ENCODE data around the gene CXCL1. TPM values are rescaled to one million over a fixed set of nuclear protein-coding genes. Genes with fewer than 3 reads are reported as not detected.
A peak's percentile ranks its signal among the peaks of the same experiment; 100 is the strongest.

Gene CXCL1
- total RNA-seq (1 to 10 TPM; 2.4 to 4.6 TPM), polyA plus RNA-seq (1 to 10 TPM in 1 of 2 donors, not detected in 1; 1.6 TPM)
- long read RNA-seq, donor 1, partial matches to known transcripts, result 0 of 1 reads
- long read RNA-seq, donor 1, other reads (novel, unspliced or antisense), result 1 of 1 reads
- long read RNA-seq, donor 2, result 0 reads

- no peaks in the 10 kb centered on the region for H3K4me1 ChIP-seq (ENCODE audit: control insufficient read depth in 1 of 2, insufficient read depth in 2 of 2, low read length in 2 of 2)
- intact Hi-C loops (cut with DNase I), result no loop called here
- ATAC-seq (ENCODE audit: low FRiP score) (peak; percentile 73), DNase-seq (peak; percentile 53 to 76)
- no peak within 1 kb of the TSS for H3K27ac ChIP-seq (ENCODE audit: low read depth in 1 of 2, low read length in 2 of 2)
- WGBS, 2 donors, result 6 to 7% methylated on average over 59 to 61 of the region's 61 CpGs
- peak within 1 kb of the TSS; percentile 8 to 22 for H3K4me3 ChIP-seq (ENCODE audit: low read length in 2 of 2)
- no peaks in the 10 kb centered on the region for H3K9me3 ChIP-seq (ENCODE audit: control insufficient read depth, low read length)
- no peaks in the 10 kb centered on the region for H3K36me3 ChIP-seq (ENCODE audit: control insufficient read depth in 1 of 2, insufficient read depth in 2 of 2, low read length in 1 of 2)
- H3K27me3 ChIP-seq (ENCODE audit: control insufficient read depth in 1 of 2, insufficient read depth in 2 of 2, low read length in 1 of 2), result peaks cover 0 to 2% of the 10 kb centered on the region in 2 donors
Measured at GRCh38 chr4:73869130-73870055, at the start of gene CXCL1. CXCL1 (plus strand) TSS chr4:73869393; CDS start chr4:73869471, 78 bp downstream.

GRCh38 chr4:73821325-73821724, 47.9 kb upstream of the CXCL1 start:
- WGBS, 2 donors, result 83 to 84% methylated on average over 4 of the region's 4 CpGs
- Histone ChIP-seq H3K36me3 (ENCODE audit: control insufficient read depth in 1 of 2, insufficient read depth in 2 of 2, low read length in 1 of 2) (no peaks in the 10 kb centered on the region), H3K27ac (ENCODE audit: low read depth in 1 of 2, low read length in 2 of 2) (no peak overlapping the region), H3K27me3 (ENCODE audit: control insufficient read depth in 1 of 2, insufficient read depth in 2 of 2, low read length in 1 of 2) (no peaks in the 10 kb centered on the region), H3K4me3 (ENCODE audit: low read length in 2 of 2) (no peak overlapping the region), H3K9me3 (ENCODE audit: control insufficient read depth, low read length) (peaks cover 2% of the 10 kb centered on the region), H3K4me1 (ENCODE audit: control insufficient read depth in 1 of 2, insufficient read depth in 2 of 2, low read length in 2 of 2) (no peaks in the 10 kb centered on the region)
- ATAC-seq (ENCODE audit: low FRiP score) (no peak), DNase-seq (no peak)
- intact Hi-C loops (cut with DNase I), result loop anchor here in 1 of 2 donors (2.0 kb wide), 1 partner anchor 15 kb away; the partner anchor contains the start of gene CXCL6

- intact Hi-C loops (cut with DNase I), result no loop called here
- Histone ChIP-seq H3K4me1 (ENCODE audit: control insufficient read depth in 1 of 2, insufficient read depth in 2 of 2, low read length in 2 of 2) (no peaks in the 10 kb centered on the region), H3K4me3 (ENCODE audit: low read length in 2 of 2) (no peak overlapping the region), H3K27me3 (ENCODE audit: control insufficient read depth in 1 of 2, insufficient read depth in 2 of 2, low read length in 1 of 2) (no peaks in the 10 kb centered on the region), H3K27ac (ENCODE audit: low read depth in 1 of 2, low read length in 2 of 2) (no peak overlapping the region), H3K36me3 (ENCODE audit: control insufficient read depth in 1 of 2, insufficient read depth in 2 of 2, low read length in 1 of 2) (no peaks in the 10 kb centered on the region), H3K9me3 (ENCODE audit: control insufficient read depth, low read length) (no peaks in the 10 kb centered on the region)
- DNase-seq (no peak), ATAC-seq (ENCODE audit: low FRiP score) (no peak)
- 63 to 68% methylated on average over 3 of the region's 3 CpGs for WGBS, 2 donors
Measured at GRCh38 chr4:73822389-73822788, 46.8 kb upstream of the CXCL1 start.

GRCh38 chr4:73822812-73823504, 46.2 kb upstream of the CXCL1 start:
- no peak for ATAC-seq (ENCODE audit: low FRiP score)
- Histone ChIP-seq H3K27me3 (ENCODE audit: control insufficient read depth in 1 of 2, insufficient read depth in 2 of 2, low read length in 1 of 2) (no peaks in the 10 kb centered on the region), H3K9me3 (ENCODE audit: control insufficient read depth, low read length) (no peaks in the 10 kb centered on the region), H3K4me3 (ENCODE audit: low read length in 2 of 2) (no peak overlapping the region), H3K27ac (ENCODE audit: low read depth in 1 of 2, low read length in 2 of 2) (no peak overlapping the region), H3K36me3 (ENCODE audit: control insufficient read depth in 1 of 2, insufficient read depth in 2 of 2, low read length in 1 of 2) (no peaks in the 10 kb centered on the region), H3K4me1 (ENCODE audit: control insufficient read depth in 1 of 2, insufficient read depth in 2 of 2, low read length in 2 of 2) (no peaks in the 10 kb centered on the region)
- DNase-seq, result no peak
- intact Hi-C loops (cut with DNase I), result no loop called here

- H3K4me1 ChIP-seq (ENCODE audit: control insufficient read depth in 1 of 2, insufficient read depth in 2 of 2, low read length in 2 of 2), result no peaks in the 10 kb centered on the region
- H3K27me3 ChIP-seq (ENCODE audit: control insufficient read depth in 1 of 2, insufficient read depth in 2 of 2, low read length in 1 of 2), result no peaks in the 10 kb centered on the region
- ATAC-seq (ENCODE audit: low FRiP score), result no peak
- no peak for DNase-seq
- H3K4me3 ChIP-seq (ENCODE audit: low read length in 2 of 2), result no peak overlapping the region
- no peaks in the 10 kb centered on the region for H3K36me3 ChIP-seq (ENCODE audit: control insufficient read depth in 1 of 2, insufficient read depth in 2 of 2, low read length in 1 of 2)
- no peak overlapping the region for H3K27ac ChIP-seq (ENCODE audit: low read depth in 1 of 2, low read length in 2 of 2)
- H3K9me3 ChIP-seq (ENCODE audit: control insufficient read depth, low read length), result no peaks in the 10 kb centered on the region
- intact Hi-C loops (cut with DNase I), result no loop called here
Measured at GRCh38 chr4:73823760-73824159, 45.4 kb upstream of the CXCL1 start.

GRCh38 chr4:73828956-73829355, 40.2 kb upstream of the CXCL1 start:
- H3K36me3 ChIP-seq (ENCODE audit: control insufficient read depth in 1 of 2, insufficient read depth in 2 of 2, low read length in 1 of 2), result no peaks in the 10 kb centered on the region
- intact Hi-C loops (cut with DNase I), result no loop called here
- no peaks in the 10 kb centered on the region for H3K27me3 ChIP-seq (ENCODE audit: control insufficient read depth in 1 of 2, insufficient read depth in 2 of 2, low read length in 1 of 2)
- no peaks in the 10 kb centered on the region for H3K9me3 ChIP-seq (ENCODE audit: control insufficient read depth, low read length)
- WGBS, 2 donors, result 13 to 14% methylated on average over 3 of the region's 3 CpGs
- H3K4me3 ChIP-seq (ENCODE audit: low read length in 2 of 2), result no peak overlapping the region
- no peaks in the 10 kb centered on the region for H3K4me1 ChIP-seq (ENCODE audit: control insufficient read depth in 1 of 2, insufficient read depth in 2 of 2, low read length in 2 of 2)
- DNase-seq (no peak), ATAC-seq (ENCODE audit: low FRiP score) (no peak)
- H3K27ac ChIP-seq (ENCODE audit: low read depth in 1 of 2, low read length in 2 of 2), result no peak overlapping the region

- Histone ChIP-seq H3K36me3 (ENCODE audit: control insufficient read depth in 1 of 2, insufficient read depth in 2 of 2, low read length in 1 of 2) (no peaks in the 10 kb centered on the region), H3K27ac (ENCODE audit: low read depth in 1 of 2, low read length in 2 of 2) (no peak overlapping the region), H3K4me1 (ENCODE audit: control insufficient read depth in 1 of 2, insufficient read depth in 2 of 2, low read length in 2 of 2) (no peaks in the 10 kb centered on the region), H3K4me3 (ENCODE audit: low read length in 2 of 2) (no peak overlapping the region), H3K9me3 (ENCODE audit: control insufficient read depth, low read length) (no peaks in the 10 kb centered on the region), H3K27me3 (ENCODE audit: control insufficient read depth in 1 of 2, insufficient read depth in 2 of 2, low read length in 1 of 2) (no peaks in the 10 kb centered on the region)
- DNase-seq (no peak), ATAC-seq (ENCODE audit: low FRiP score) (no peak)
- WGBS, 2 donors, result 12 to 20% methylated on average over 2 of the region's 2 CpGs
- intact Hi-C loops (cut with DNase I), result no loop called here
Measured at GRCh38 chr4:73831569-73831968, 37.6 kb upstream of the CXCL1 start.

GRCh38 chr4:73832651-73833237, 36.4 kb upstream of the CXCL1 start:
- no peak overlapping the region for H3K27ac ChIP-seq (ENCODE audit: low read depth in 1 of 2, low read length in 2 of 2)
- WGBS, 2 donors, result 81 to 85% methylated on average over 1 of the region's 1 CpG
- ATAC-seq (ENCODE audit: low FRiP score) (no peak), DNase-seq (no peak)
- H3K4me1 ChIP-seq (ENCODE audit: control insufficient read depth in 1 of 2, insufficient read depth in 2 of 2, low read length in 2 of 2), result no peaks in the 10 kb centered on the region
- H3K9me3 ChIP-seq (ENCODE audit: control insufficient read depth, low read length), result no peaks in the 10 kb centered on the region
- no peaks in the 10 kb centered on the region for H3K36me3 ChIP-seq (ENCODE audit: control insufficient read depth in 1 of 2, insufficient read depth in 2 of 2, low read length in 1 of 2)
- intact Hi-C loops (cut with DNase I), result no loop called here
- H3K4me3 ChIP-seq (ENCODE audit: low read length in 2 of 2), result no peak overlapping the region
- H3K27me3 ChIP-seq (ENCODE audit: control insufficient read depth in 1 of 2, insufficient read depth in 2 of 2, low read length in 1 of 2), result no peaks in the 10 kb centered on the region

Measured in aorta (tissue), 5 donors.